ENCODE measurements around the gene NAALAD2. TPM values are rescaled to one million over a fixed set of nuclear protein-coding genes. Genes with fewer than 3 reads are reported as not detected.

The NAALAD2 gene
- total RNA-seq, 1 experiment from 2014 or later: 3.9 TPM

- ChIA-PET POLR2A (ENCODE audit: low non-redundant PET) (interaction anchor here (0.7 kb wide), 1 partner anchor 40 kb away, joined by 3 read pairs; no protein-coding TSS in a partner anchor), CTCF (no interaction called here)
- Histone ChIP-seq H3K4me1 (ENCODE audit: insufficient read depth, low read length, poor library complexity, severe bottlenecking) (peaks cover 17% of the 10 kb centered on the region), H3K9me3 (ENCODE audit: low read depth, low read length, poor library complexity, severe bottlenecking) (no peaks in the 10 kb centered on the region), H3K27ac (ENCODE audit: low read depth, low read length, poor library complexity, severe bottlenecking) (peak overlapping the region; percentile 85), H3K27me3 (replicated peaks; ENCODE audit: insufficient read depth, low read depth, low read length, poor library complexity) (no peaks in the 10 kb centered on the region), H3K4me3 (ENCODE audit: low read depth, low read length, poor library complexity, severe bottlenecking) (peak overlapping the region; percentile 73), H3K36me3 (ENCODE audit: insufficient read depth, low read length, poor library complexity, severe bottlenecking) (peaks cover 8% of the 10 kb centered on the region)
- intact Hi-C loops (cut with micrococcal nuclease; ENCODE audit: unreplicated experiment): no loop called here
- no peak for TF ChIP-seq EZH2 (IDR thresholded peaks at IDR 0.05; ENCODE audit: borderline replicate concordance, low read depth, low read length, poor library complexity, severe bottlenecking)
- no peak for TF ChIP-seq CTCF (conservative IDR thresholded peaks at IDR 0.05; ENCODE audit: low read depth, low read length)
- BruUV-seq (replicated peaks): TSS peak; percentile 50
- no peak for DNase-seq (ENCODE audit: low spot score)
Measured at GRCh38 chr11:90221803-90222458, 87.5 kb downstream of the NAALAD2 start.

DNA sequence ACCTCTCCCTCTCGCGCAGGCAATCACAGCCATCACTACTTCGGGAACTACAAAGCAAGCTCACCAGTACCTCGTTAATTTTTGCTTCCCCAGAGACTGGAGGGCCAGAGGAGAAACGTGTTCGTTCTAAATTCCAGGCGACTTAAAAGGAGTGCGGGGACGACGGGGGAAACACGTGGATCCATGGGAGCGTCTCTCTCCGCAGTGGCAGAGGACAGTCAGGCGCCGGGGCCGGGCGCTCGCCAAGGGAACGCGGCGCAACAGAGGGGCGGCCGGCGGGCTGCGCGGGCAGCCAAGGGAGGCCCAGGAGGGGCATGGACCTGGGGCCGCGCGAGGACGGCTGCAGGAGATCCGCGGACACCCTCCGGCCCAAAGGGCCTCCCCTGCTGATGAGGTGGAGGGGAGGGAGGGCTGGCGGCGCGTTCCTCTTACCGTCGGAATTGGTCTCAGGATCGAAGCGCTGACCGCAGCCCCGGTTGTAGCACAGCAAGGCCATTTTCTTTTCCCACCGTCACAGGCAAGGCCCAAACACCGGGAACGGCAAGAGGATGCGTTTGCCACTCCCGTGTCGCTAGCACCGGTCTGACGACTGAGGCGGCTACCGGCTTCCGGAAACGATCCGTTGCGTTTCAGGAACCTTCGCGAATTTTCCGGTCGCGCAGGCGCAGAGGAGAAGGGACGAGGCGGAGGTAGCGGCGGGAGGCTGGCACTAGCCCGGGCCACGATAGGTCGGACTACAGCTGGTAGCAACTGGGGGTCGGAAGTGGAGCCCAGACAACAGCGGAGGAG is 88.2 kb downstream of the NAALAD2 start, which contains the start of gene CHORDC1:
Gene CHORDC1 (minus strand): TSS at position 591 of the 789 bp plus-strand sequence. CDS start 95 bp downstream, at position 496.
- peak within 1 kb of the TSS; percentile 85 for H3K27ac ChIP-seq (ENCODE audit: low read depth, low read length, poor library complexity, severe bottlenecking)
- no peaks in the 10 kb centered on the region for H3K27me3 ChIP-seq (replicated peaks; ENCODE audit: insufficient read depth, low read depth, low read length, poor library complexity)
- peaks cover 17% of the 10 kb centered on the region for H3K4me1 ChIP-seq (ENCODE audit: insufficient read depth, low read length, poor library complexity, severe bottlenecking)
- no peaks in the 10 kb centered on the region for H3K9me3 ChIP-seq (ENCODE audit: low read depth, low read length, poor library complexity, severe bottlenecking)
- no TSS peak for BruUV-seq (replicated peaks)
- DNase-seq (ENCODE audit: low spot score): peak; percentile 94
- peaks cover 8% of the 10 kb centered on the region for H3K36me3 ChIP-seq (ENCODE audit: insufficient read depth, low read length, poor library complexity, severe bottlenecking)
- CTCF ChIA-PET: no interaction called here
- POLR2A ChIA-PET (ENCODE audit: low non-redundant PET): interaction anchor here (0.7 kb wide), 1 partner anchor 39 kb away, joined by 3 read pairs; no protein-coding TSS in a partner anchor
- H3K4me3 ChIP-seq (ENCODE audit: low read depth, low read length, poor library complexity, severe bottlenecking): peak within 1 kb of the TSS; percentile 73
- intact Hi-C loops (cut with micrococcal nuclease; ENCODE audit: unreplicated experiment): no loop called here
- TF ChIP-seq CTCF (conservative IDR thresholded peaks at IDR 0.05; ENCODE audit: low read depth, low read length) (no peak), EZH2 (IDR thresholded peaks at IDR 0.05; ENCODE audit: borderline replicate concordance, low read depth, low read length, poor library complexity, severe bottlenecking) (no peak)

DNA sequence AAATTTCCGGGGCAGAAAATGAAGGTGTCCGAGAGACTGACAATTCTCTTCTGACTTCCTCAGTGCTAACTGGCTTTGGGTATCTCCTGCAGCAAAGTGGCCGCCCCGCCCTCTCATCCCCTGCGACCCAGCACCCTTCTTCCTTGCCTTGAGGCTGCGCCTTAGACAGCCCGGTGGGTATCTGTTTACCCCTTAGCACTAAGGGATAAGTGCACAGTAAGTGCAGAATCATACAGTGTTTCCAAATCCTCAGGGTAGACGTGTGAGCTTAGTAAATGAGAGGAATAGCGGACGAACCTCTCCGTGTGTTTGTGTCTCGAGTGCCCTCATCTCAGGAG is 88.8 kb downstream of the NAALAD2 start:
- TSS peak; percentile 77 for BruUV-seq (replicated peaks)
- Histone ChIP-seq H3K4me3 (ENCODE audit: low read depth, low read length, poor library complexity, severe bottlenecking) (peak overlapping the region; percentile 73), H3K27me3 (replicated peaks; ENCODE audit: insufficient read depth, low read depth, low read length, poor library complexity) (no peaks in the 10 kb centered on the region), H3K4me1 (ENCODE audit: insufficient read depth, low read length, poor library complexity, severe bottlenecking) (peaks cover 17% of the 10 kb centered on the region), H3K9me3 (ENCODE audit: low read depth, low read length, poor library complexity, severe bottlenecking) (no peaks in the 10 kb centered on the region), H3K27ac (ENCODE audit: low read depth, low read length, poor library complexity, severe bottlenecking) (peak overlapping the region; percentile 85), H3K36me3 (ENCODE audit: insufficient read depth, low read length, poor library complexity, severe bottlenecking) (peaks cover 8% of the 10 kb centered on the region)
- DNase-seq (ENCODE audit: low spot score): no peak
- CTCF ChIA-PET: interaction anchor here (0.6 kb wide), 1 partner anchor 13 kb away, joined by 3 read pairs; no protein-coding TSS in a partner anchor
- intact Hi-C loops (cut with micrococcal nuclease; ENCODE audit: unreplicated experiment): no loop called here
- no peak for TF ChIP-seq EZH2 (IDR thresholded peaks at IDR 0.05; ENCODE audit: borderline replicate concordance, low read depth, low read length, poor library complexity, severe bottlenecking)
- TF ChIP-seq CTCF (conservative IDR thresholded peaks at IDR 0.05; ENCODE audit: low read depth, low read length): no peak
- POLR2A ChIA-PET (ENCODE audit: low non-redundant PET): no interaction called here
